ENCODE data around the gene ZNF471.

ZNF471 gene

DNA sequence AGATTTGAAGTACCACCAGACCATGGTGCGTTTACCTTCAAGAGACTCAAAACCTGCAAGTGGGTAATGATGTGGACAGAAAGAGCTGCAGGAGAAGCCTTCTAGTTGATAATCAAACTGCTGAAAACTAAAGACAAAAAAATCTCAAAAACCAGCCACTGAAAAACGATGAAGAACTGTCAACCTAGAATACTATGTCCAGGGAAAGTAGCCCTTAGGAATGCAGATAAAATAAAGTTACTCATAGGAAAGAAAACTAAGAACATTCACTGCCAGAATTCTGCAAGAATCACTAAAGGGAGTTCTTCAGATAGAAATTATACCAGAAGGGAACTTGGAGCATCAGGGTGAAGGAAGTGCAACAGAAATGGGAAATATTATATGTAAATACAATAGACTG, 64.9 kb downstream of the ZNF471 start:
- H3K4me3 ChIP-seq (replicated peaks in 1 of 2; ENCODE audit: low read depth in 2 of 2, low read length in 2 of 2), result no peak overlapping the region
- no peak for DNase-seq (ENCODE audit: low read depth in 2 of 2)
- TF ChIP-seq, protein P1, sequence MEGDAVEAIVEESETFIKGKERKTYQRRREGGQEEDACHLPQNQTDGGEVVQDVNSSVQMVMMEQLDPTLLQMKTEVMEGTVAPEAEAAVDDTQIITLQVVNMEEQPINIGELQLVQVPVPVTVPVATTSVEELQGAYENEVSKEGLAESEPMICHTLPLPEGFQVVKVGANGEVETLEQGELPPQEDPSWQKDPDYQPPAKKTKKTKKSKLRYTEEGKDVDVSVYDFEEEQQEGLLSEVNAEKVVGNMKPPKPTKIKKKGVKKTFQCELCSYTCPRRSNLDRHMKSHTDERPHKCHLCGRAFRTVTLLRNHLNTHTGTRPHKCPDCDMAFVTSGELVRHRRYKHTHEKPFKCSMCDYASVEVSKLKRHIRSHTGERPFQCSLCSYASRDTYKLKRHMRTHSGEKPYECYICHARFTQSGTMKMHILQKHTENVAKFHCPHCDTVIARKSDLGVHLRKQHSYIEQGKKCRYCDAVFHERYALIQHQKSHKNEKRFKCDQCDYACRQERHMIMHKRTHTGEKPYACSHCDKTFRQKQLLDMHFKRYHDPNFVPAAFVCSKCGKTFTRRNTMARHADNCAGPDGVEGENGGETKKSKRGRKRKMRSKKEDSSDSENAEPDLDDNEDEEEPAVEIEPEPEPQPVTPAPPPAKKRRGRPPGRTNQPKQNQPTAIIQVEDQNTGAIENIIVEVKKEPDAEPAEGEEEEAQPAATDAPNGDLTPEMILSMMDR (IDR thresholded peaks at IDR 0.05; ENCODE audit: low read depth, low read length), result no peak

GRCh38 chr19:56573914-56574313, 66.3 kb downstream of the ZNF471 start:
- no peak for DNase-seq (ENCODE audit: low read depth in 2 of 2)
- no peak overlapping the region for H3K4me3 ChIP-seq (replicated peaks in 1 of 2; ENCODE audit: low read depth in 2 of 2, low read length in 2 of 2)
- TF ChIP-seq, protein P1 (IDR thresholded peaks at IDR 0.05; ENCODE audit: low read depth, low read length), result no peak

GRCh38 chr19:56577719-56578602, 70.3 kb downstream of the ZNF471 start:
- DNase-seq (ENCODE audit: low read depth in 2 of 2), result peak in 1 of 2 donors; percentile 11
- TF ChIP-seq, protein P1 (IDR thresholded peaks at IDR 0.05; ENCODE audit: low read depth, low read length), result no peak
- H3K4me3 ChIP-seq (replicated peaks in 1 of 2; ENCODE audit: low read depth in 2 of 2, low read length in 2 of 2), result no peak overlapping the region

Measured in cardiac fibroblast (primary cell).